ENCODE results near the gene FAAH. TPM values are rescaled to one million over a fixed set of nuclear protein-coding genes. Genes with fewer than 3 reads are reported as not detected.

The FAAH gene
- total RNA-seq, 1 donor from 2014 or later = 8.7 TPM

DNA sequence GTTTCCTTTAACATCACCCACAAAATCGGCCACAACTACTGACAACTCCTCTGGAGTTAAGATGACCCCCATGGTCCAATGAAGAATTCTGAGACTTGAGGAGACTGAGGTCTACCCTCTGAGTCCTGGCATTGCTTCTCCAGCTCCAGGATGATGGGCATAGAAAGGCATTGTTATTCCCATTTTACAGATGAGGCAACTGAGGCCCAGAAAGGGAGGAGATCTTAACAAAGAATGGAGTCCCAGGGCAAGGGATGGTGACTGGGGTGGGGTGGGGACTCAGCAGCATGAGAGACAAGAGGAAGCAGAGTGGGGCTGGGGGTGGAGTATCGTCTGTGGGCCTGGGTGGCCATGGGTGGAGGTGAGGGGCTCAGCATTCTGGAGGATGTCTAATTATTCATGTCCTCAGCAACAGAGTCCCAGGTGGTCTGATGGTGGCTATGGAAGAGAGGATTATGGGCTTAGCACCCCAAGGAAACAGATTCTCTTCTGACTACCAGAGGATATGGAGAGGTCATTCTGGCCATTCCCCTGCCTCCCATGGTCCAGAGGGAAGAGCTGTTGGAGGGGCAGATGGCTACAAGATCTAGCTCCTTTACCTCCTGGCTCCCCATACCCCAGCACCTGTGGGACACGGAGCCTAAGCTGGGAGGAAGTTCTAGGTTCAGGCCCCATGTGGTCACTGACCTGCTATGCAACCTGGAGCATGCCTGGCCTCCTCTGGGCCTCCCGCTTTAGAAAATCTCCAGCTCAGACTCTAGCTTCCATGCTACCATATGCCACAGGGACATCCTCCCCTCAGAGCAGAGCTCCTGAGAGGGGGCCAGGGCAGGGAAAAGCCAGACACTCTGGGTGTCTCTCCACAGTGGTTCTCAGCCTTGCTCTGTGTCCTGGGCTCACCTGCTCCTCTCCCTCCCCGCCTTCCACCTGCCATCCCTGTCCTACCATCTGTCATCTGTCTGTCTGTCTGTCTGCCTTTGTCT lies 58.1 kb downstream of the FAAH start:
- no peak for ATAC-seq

DNA sequence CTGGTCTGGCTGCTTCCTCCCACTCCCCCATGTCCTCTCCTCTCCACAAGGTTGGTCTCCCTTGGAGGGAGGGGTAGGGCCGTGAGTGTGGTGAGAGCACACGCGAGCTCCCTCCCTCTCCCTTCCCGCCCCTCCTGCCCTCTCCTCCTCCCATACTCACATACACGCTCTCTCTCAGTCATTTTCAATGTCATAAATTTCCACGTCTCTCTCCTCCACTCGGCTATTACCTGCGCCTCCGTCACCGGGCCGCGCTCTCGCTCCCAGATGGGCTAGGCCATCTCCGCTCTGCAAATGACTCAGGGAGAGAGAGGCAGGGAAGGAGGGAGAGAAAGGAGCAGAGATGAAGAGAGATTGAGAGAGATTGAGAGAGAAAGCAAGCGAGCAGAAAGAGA lies 58.8 kb downstream of the FAAH start:
- no peak for ATAC-seq

DNA sequence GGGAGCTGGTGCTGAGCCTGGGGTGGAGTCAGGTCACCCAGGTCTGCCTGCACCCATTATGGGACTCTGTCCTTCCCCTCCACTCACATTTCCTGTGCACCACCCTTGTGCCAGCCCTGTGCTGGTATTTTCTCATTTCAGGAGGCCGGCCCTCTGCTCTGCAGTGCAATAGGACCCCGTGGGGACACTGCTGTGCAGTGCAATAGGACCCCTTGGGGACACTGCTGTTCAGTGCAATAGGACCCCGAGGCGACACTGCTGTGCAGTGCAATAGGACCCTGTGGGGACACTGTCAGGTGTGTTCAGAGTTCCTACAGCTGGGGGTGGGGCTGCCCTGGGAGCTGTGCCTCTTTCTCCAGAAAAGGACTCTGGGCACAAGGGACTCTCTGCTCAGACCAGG lies 59.3 kb downstream of the FAAH start:
- ATAC-seq = no peak

DNA sequence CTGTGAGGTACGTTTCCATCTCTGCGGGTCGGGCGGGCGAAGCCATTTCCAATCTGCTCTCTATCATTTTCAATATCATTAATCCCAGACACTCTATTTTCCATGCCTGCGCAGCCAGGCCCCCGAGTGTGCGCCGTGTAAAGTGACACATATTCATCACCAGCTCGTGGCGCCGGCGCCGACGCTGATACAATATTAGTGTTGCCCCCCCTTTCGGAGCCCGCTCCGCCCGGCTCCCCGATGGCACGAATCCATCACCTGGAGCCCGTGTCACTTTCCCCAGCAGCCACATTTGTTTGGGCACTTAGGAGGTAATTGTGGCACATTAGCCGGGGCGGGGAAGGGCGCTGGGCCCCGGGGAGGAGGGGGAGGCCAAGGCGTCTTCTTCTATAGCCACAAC lies 61.8 kb downstream of the FAAH start:
- no peak for ATAC-seq

DNA sequence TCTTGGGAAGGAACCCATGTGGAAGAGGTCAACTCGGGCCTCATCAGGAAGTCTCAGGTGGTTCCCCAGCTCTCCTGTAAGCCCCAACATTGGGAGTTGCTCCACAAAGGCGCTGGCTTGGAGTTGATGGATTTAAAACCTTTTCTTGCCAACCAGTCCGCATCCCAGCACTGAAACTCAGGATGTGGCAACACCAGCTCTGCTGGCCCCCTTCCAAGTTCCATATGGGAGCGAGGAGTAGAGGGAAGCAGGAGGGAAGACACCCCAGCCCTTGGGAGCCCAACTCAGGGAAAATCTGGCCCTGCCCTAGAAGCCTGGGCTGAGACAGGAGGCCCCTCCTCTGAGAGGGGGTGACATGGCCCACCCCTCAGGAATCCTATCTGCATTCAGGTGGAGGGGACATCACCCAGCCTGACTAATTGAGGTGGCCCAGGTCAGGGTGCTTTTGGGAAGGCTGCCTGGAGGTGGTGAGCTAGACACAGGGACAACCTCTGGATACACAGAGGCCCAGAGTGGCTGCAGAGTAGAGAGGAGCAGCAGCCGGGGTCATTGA lies 62.4 kb downstream of the FAAH start:
- ATAC-seq = no peak

GRCh38 chr1:46457178-46457577 lies 63.1 kb downstream of the FAAH start:
- ATAC-seq = no peak

DNA sequence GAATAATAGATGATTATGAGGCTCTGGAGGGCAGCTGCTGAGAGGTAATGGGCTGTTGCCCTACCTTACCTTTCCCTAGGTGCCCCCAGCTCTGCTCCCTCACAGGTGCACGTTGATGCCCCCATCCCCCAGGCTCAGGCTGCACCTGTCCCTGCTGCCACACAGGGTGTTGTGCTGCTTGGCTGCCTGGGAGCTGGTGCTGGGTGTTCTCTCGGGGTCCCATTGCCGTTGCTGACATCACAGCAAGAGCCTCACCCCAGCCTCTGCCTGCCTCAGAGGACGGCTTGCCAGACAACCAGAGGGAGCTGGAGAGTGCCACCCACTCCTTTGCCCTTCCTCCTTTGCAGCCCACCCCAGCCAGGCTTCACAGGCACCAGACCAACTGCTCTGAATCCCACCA lies 64.1 kb downstream of the FAAH start:
- ATAC-seq = no peak

GRCh38 chr1:46458846-46459245 lies 64.7 kb downstream of the FAAH start:
- ATAC-seq = no peak

- no peak for ATAC-seq
Measured at GRCh38 chr1:46459315-46459714, 65.2 kb downstream of the FAAH start.

- no peak for ATAC-seq
Measured at GRCh38 chr1:46461017-46461808, 67.1 kb downstream of the FAAH start.

DNA sequence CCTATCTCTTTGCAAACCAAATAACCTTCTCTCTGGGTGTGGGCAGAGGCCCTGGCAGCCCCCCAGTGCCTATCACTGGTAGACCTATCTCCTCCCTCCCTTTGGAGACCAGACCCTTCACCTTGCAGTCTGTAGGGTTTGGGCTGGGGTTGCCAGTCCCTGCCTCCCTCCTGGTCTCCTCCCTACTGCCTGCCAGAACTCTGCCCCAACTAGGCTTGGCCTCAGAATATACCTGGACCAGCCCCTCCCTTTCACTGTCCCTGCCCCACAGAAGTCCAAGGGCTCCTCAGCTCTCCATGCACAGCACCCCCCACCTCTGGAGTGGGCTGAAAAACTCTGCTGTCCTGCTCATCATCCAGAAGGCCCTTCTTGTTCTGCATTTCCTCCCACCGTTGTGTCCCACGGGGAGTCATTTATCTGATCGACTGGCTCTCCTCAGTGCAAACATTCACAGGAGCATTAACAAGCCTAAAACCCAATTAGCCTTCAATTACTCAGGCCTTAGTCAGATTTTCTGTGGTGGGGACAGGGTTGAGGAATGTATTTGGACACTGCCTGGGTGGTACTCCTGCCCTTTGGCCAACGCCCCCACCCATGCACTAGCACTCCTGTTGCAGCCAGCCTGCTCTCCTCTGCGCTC lies 67.8 kb downstream of the FAAH start:
- ATAC-seq = no peak

Other genes with a start within 250 kb of the FAAH start
- gene TSPAN1, start 219.2 kb upstream of the FAAH start, total RNA-seq = 4.7 TPM
- not detected for gene P3R3URF, start 217.8 kb upstream of the FAAH start, total RNA-seq
- 28.3 TPM for gene POMGNT1, start 195.9 kb upstream of the FAAH start, total RNA-seq
- 1.7 TPM for gene LURAP1, start 191.0 kb upstream of the FAAH start, total RNA-seq
- 5.2 TPM for gene RAD54L, start 146.6 kb upstream of the FAAH start, total RNA-seq
- gene LRRC41, start 90.7 kb upstream of the FAAH start, total RNA-seq = 42.0 TPM
- 291 TPM for gene UQCRH, start 90.6 kb upstream of the FAAH start, total RNA-seq
- gene NSUN4, start 53.5 kb upstream of the FAAH start, total RNA-seq = 18.5 TPM
- not detected for gene DMBX1, start 95.5 kb downstream of the FAAH start, total RNA-seq
- not detected for gene KNCN, start 157.3 kb downstream of the FAAH start, total RNA-seq
- gene MKNK1, start 210.0 kb downstream of the FAAH start, total RNA-seq = 31.3 TPM
- gene MOB3C, start 222.5 kb downstream of the FAAH start, total RNA-seq = 13.9 TPM